ENCODE data around the gene VDR. TPM values are rescaled to one million over a fixed set of nuclear protein-coding genes. Genes with fewer than 3 reads are reported as not detected.

The VDR gene
- total RNA-seq, 2 donors from 2014 or later: 0.59 to 2.2 TPM

GRCh38 chr12:47946413-47947323, 41.9 kb upstream of the VDR start:
- no peak for DNase-seq (ENCODE audit: low spot score)
- Histone ChIP-seq H3K27ac (no peak overlapping the region), H3K27me3 (no peaks in the 10 kb centered on the region), H3K36me3 (no peaks in the 10 kb centered on the region), H3K4me1 (peaks cover 0 to 8% of the 10 kb centered on the region in 2 donors), H3K9me3 (no peaks in the 10 kb centered on the region), H3K4me3 (no peak overlapping the region)
- TF ChIP-seq CTCF (IDR thresholded peaks at IDR 0.05): no peak

- no peak overlapping the region for H3K27ac ChIP-seq
- no peaks in the 10 kb centered on the region for H3K36me3 ChIP-seq
- no peaks in the 10 kb centered on the region for H3K9me3 ChIP-seq
- H3K27me3 ChIP-seq: no peaks in the 10 kb centered on the region
- no peak overlapping the region for H3K4me3 ChIP-seq
- H3K4me1 ChIP-seq: peaks cover 0 to 8% of the 10 kb centered on the region in 2 donors
- TF ChIP-seq CTCF (IDR thresholded peaks at IDR 0.05): no peak
- no peak for DNase-seq (ENCODE audit: low spot score)
Measured at GRCh38 chr12:47945341-47945728, 40.5 kb upstream of the VDR start.

GRCh38 chr12:47944685-47945340, 40.0 kb upstream of the VDR start:
- no peak for TF ChIP-seq CTCF (IDR thresholded peaks at IDR 0.05)
- no peaks in the 10 kb centered on the region for H3K9me3 ChIP-seq
- no peaks in the 10 kb centered on the region for H3K36me3 ChIP-seq
- no peak for DNase-seq (ENCODE audit: low spot score)
- H3K4me1 ChIP-seq: peaks cover 0 to 8% of the 10 kb centered on the region in 2 donors
- H3K27ac ChIP-seq: no peak overlapping the region
- no peaks in the 10 kb centered on the region for H3K27me3 ChIP-seq
- no peak overlapping the region for H3K4me3 ChIP-seq

- Histone ChIP-seq H3K36me3 (no peaks in the 10 kb centered on the region), H3K27ac (no peak overlapping the region), H3K4me1 (peaks cover 0 to 8% of the 10 kb centered on the region in 2 donors), H3K9me3 (no peaks in the 10 kb centered on the region), H3K4me3 (no peak overlapping the region), H3K27me3 (no peaks in the 10 kb centered on the region)
- no peak for TF ChIP-seq CTCF (IDR thresholded peaks at IDR 0.05)
- no peak for DNase-seq (ENCODE audit: low spot score)
Measured at GRCh38 chr12:47943623-47944340, 39.0 kb upstream of the VDR start.

- Histone ChIP-seq H3K4me3 (no peak overlapping the region), H3K9me3 (no peaks in the 10 kb centered on the region), H3K27ac (no peak overlapping the region), H3K27me3 (no peaks in the 10 kb centered on the region), H3K4me1 (peaks cover 0 to 11% of the 10 kb centered on the region in 2 donors), H3K36me3 (no peaks in the 10 kb centered on the region)
- no peak for TF ChIP-seq CTCF (IDR thresholded peaks at IDR 0.05)
- DNase-seq (ENCODE audit: low spot score): no peak
Measured at GRCh38 chr12:47942614-47943225, 37.9 kb upstream of the VDR start.
